Mesothelial cell of epicardium (in vitro differentiated cells): ENCODE measurements around the gene SV2B. TPM values are rescaled to one million over a fixed set of nuclear protein-coding genes. Genes with fewer than 3 reads are reported as not detected.

Source experiments
- DNase-seq, 2 experiments: peaks; one replicate each; pipeline ENCODE4 v3.0.0; 2021; ENCODE audit warnings: low spot score in 2 of 2; ENCODE audit not compliant: unreplicated experiment in 2 of 2
- H3K27ac Mint-ChIP-seq: 2 replicates; pipeline ENCODE4 v1.8.0; 2021; ENCODE audit warnings: mixed read lengths
- H3K27me3 Mint-ChIP-seq: 2 replicates; pipeline ENCODE4 v1.8.0; 2021; ENCODE audit warnings: low read depth, mixed read lengths
- H3K36me3 Mint-ChIP-seq: 2 replicates; pipeline ENCODE4 v1.8.0; 2021; ENCODE audit warnings: mixed read lengths
- H3K4me1 Mint-ChIP-seq: 2 replicates; pipeline ENCODE4 v1.8.0; 2021; ENCODE audit warnings: mixed read lengths
- H3K4me3 Mint-ChIP-seq: 2 replicates; pipeline ENCODE4 v1.8.0; 2021; ENCODE audit warnings: mild to moderate bottlenecking, moderate library complexity, mixed read lengths
- H3K9me3 Mint-ChIP-seq: 2 replicates; pipeline ENCODE4 v1.8.0; 2021; ENCODE audit warnings: mixed read lengths
- CTCF ChIP-seq: fragments of 200-600 bp; sonication (generic); IDR thresholded peaks from one replicate; pipeline ENCODE4 v1.5.0; 2021; ENCODE audit warnings: antibody characterized with exemption; ENCODE audit not compliant: unreplicated experiment
- total RNA-seq: library from RNA; stranded (reverse); gene quantifications from 3 replicates; pipeline ENCODE4 v1.2.1, GENCODE V29; 2021

SV2B gene
- total RNA-seq, 1 donor from 2014 or later, result 0.29 TPM

GRCh38 chr15:91255670-91256192 is 155.7 kb downstream of the SV2B start:
- H3K36me3 Mint-ChIP-seq, result no peaks in the 10 kb centered on the region
- H3K9me3 Mint-ChIP-seq, result no peaks in the 10 kb centered on the region
- no peak overlapping the region for H3K4me3 Mint-ChIP-seq
- no peak for DNase-seq
- H3K4me1 Mint-ChIP-seq, result no peaks in the 10 kb centered on the region
- H3K27me3 Mint-ChIP-seq, result peaks cover 66% of the 10 kb centered on the region
- no peak for TF ChIP-seq CTCF
- H3K27ac Mint-ChIP-seq, result no peak overlapping the region

- DNase-seq, result no peak
- Mint-ChIP-seq H3K27me3 (peaks cover 54% of the 10 kb centered on the region), H3K4me1 (no peaks in the 10 kb centered on the region), H3K27ac (no peak overlapping the region), H3K4me3 (no peak overlapping the region), H3K36me3 (no peaks in the 10 kb centered on the region), H3K9me3 (no peaks in the 10 kb centered on the region)
- TF ChIP-seq CTCF, result no peak
These were observed 157.8 kb downstream of the SV2B start for GRCh38 chr15:91257746-91258414.

- no peak for DNase-seq
- Mint-ChIP-seq H3K36me3 (no peaks in the 10 kb centered on the region), H3K4me3 (no peak overlapping the region), H3K4me1 (no peaks in the 10 kb centered on the region), H3K9me3 (no peaks in the 10 kb centered on the region), H3K27me3 (peaks cover 52% of the 10 kb centered on the region), H3K27ac (no peak overlapping the region)
- no peak for TF ChIP-seq CTCF
These were observed 158.3 kb downstream of the SV2B start for GRCh38 chr15:91258415-91258759.

GRCh38 chr15:91259077-91259476 is 159.0 kb downstream of the SV2B start:
- Mint-ChIP-seq H3K4me1 (no peaks in the 10 kb centered on the region), H3K27ac (no peak overlapping the region), H3K4me3 (no peak overlapping the region), H3K27me3 (peaks cover 45% of the 10 kb centered on the region), H3K9me3 (no peaks in the 10 kb centered on the region), H3K36me3 (no peaks in the 10 kb centered on the region)
- DNase-seq, result no peak
- TF ChIP-seq CTCF, result no peak

- no peak overlapping the region for H3K27ac Mint-ChIP-seq
- no peak overlapping the region for H3K4me3 Mint-ChIP-seq
- peaks cover 35% of the 10 kb centered on the region for H3K27me3 Mint-ChIP-seq
- H3K36me3 Mint-ChIP-seq, result no peaks in the 10 kb centered on the region
- H3K9me3 Mint-ChIP-seq, result no peaks in the 10 kb centered on the region
- no peak for DNase-seq
- no peaks in the 10 kb centered on the region for H3K4me1 Mint-ChIP-seq
- TF ChIP-seq CTCF, result no peak
These were observed 161.3 kb downstream of the SV2B start for GRCh38 chr15:91261345-91261744.
